GM12872 (cell line): ENCODE results near the gene SSBP2.

ENCODE experiments used
- CTCF ChIP-seq: IDR thresholded peaks from 3 replicates; pipeline ENCODE4 v1.5.1; 2011; ENCODE audit warnings: low read depth, mild to moderate bottlenecking, low read length, moderate library complexity; ENCODE audit not compliant: insufficient read depth

Gene SSBP2

GRCh38 chr5:81558188-81558587 lies 192.7 kb downstream of the SSBP2 start:
- TF ChIP-seq CTCF: no peak

GRCh38 chr5:81556809-81557208 lies 194.1 kb downstream of the SSBP2 start:
- no peak for TF ChIP-seq CTCF

- TF ChIP-seq CTCF: no peak
These were observed 195.0 kb downstream of the SSBP2 start for GRCh38 chr5:81555865-81556264.

- TF ChIP-seq CTCF: no peak
These were observed 196.2 kb downstream of the SSBP2 start for GRCh38 chr5:81554647-81555046.

- no peak for TF ChIP-seq CTCF
These were observed 197.2 kb downstream of the SSBP2 start for GRCh38 chr5:81553567-81554212.

GRCh38 chr5:81552852-81553566 lies 197.9 kb downstream of the SSBP2 start:
- TF ChIP-seq CTCF: no peak

GRCh38 chr5:81549123-81549522 lies 201.8 kb downstream of the SSBP2 start:
- no peak for TF ChIP-seq CTCF
